Left lobe of liver (tissue), 2 donors: ENCODE data around the gene HOXC12. TPM values are rescaled to one million over a fixed set of nuclear protein-coding genes. Genes with fewer than 3 reads are reported as not detected.

Experiments used
- ATAC-seq: fragments of 200-7000 bp; cut with Tn5 transposase; one replicate; pipeline ENCODE4 v1.9.1; 2020; ENCODE audit warnings: mild to moderate bottlenecking, moderate library complexity
- DNase-seq: peaks from one replicate; pipeline ENCODE4 v3.0.0-alpha.2; 2020; ENCODE audit warnings: low spot score
- total RNA-seq: library from RNA; stranded (reverse); gene quantifications from one replicate; pipeline ENCODE4 v1.2.1, GENCODE V29; 2021
- donor health status: DM: no; HTN: no; CAD: no; lungs with moderate emphysema.
- donor health status: DM: no; HTN: yes; CAD: no.

Gene HOXC12, protein sequence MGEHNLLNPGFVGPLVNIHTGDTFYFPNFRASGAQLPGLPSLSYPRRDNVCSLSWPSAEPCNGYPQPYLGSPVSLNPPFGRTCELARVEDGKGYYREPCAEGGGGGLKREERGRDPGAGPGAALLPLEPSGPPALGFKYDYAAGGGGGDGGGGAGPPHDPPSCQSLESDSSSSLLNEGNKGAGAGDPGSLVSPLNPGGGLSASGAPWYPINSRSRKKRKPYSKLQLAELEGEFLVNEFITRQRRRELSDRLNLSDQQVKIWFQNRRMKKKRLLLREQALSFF
- total RNA-seq = not detected

DNA sequence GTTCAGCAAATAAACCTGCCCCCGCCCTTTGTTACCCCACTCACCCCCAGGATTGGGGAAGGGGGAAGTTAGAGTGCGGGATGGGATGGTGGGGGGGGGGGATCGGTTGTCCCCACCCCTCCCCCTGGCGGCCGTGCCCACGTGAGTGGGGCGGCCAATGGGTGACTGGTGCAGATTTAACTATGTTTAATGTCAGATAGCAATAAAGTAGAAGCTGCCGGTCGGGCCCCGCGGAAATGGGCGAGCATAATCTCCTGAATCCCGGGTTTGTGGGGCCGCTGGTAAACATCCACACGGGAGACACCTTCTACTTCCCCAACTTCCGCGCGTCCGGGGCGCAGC, at the start of gene HOXC12:
Gene HOXC12, plus strand, starts transcription at position 210 of the 342 bp plus-strand sequence. Its CDS starts 27 bp downstream, at position 237.
- ATAC-seq (no peak), DNase-seq (no peak)

GRCh38 chr12:53907103-53907502, 47.6 kb upstream of the HOXC12 start:
- no peak for ATAC-seq
- no peak for DNase-seq

DNA sequence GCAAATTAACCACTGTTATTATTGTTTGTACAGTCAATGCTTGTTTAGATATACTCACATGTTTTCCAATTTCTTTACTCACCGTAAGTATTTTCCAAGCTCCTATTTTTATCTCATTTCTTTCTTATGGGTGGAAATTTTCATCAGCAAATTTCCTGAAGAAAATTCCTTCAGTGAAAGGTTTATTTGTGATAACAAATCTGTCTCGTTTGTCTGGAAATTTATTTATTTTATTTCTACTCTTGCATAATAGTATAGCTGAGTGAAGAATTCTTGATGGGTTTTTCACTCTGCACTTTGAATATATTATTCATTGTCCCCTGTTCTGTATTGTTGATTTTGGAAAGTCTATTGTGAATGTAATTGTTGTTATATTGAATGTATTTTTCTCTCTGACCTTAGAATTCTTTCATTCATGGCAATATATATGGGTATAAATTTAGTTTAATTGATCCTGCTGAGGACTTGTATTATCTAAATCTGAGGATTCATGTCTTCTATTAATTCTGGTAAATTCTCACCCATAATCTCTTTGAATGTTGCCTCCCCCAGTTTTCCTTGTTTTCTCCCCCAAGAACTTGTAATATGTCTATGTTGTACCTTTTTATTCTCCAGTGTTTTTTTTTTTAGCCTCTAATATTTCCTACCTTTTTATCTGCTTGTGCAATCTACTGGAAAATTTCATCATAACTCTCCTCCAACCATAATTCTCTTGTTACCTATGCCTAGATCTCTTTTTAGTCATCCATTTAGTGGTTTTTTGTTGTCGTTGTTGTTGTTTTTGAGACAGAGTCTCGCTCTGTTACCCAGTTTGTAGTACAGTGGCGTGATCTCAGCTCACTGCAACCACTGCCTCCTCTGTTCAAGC, 37.7 kb upstream of the HOXC12 start:
- DNase-seq (no peak), ATAC-seq (no peak)

GRCh38 chr12:53924521-53925405, 29.9 kb upstream of the HOXC12 start:
- no peak for ATAC-seq

GRCh38 chr12:53927220-53928029, 27.3 kb upstream of the HOXC12 start:
- no peak for DNase-seq
- no peak for ATAC-seq

More at GRCh38 chr12:53924521-53925405, 29.9 kb upstream of the HOXC12 start:
- DNase-seq = no peak

GRCh38 chr12:53928054-53928835, 26.5 kb upstream of the HOXC12 start:
- no peak for ATAC-seq
- DNase-seq = no peak

GRCh38 chr12:53929527-53929926, 25.2 kb upstream of the HOXC12 start:
- no peak for ATAC-seq
- DNase-seq = no peak

GRCh38 chr12:53930591-53931255, 24.0 kb upstream of the HOXC12 start:
- ATAC-seq (no peak), DNase-seq (no peak)

DNA sequence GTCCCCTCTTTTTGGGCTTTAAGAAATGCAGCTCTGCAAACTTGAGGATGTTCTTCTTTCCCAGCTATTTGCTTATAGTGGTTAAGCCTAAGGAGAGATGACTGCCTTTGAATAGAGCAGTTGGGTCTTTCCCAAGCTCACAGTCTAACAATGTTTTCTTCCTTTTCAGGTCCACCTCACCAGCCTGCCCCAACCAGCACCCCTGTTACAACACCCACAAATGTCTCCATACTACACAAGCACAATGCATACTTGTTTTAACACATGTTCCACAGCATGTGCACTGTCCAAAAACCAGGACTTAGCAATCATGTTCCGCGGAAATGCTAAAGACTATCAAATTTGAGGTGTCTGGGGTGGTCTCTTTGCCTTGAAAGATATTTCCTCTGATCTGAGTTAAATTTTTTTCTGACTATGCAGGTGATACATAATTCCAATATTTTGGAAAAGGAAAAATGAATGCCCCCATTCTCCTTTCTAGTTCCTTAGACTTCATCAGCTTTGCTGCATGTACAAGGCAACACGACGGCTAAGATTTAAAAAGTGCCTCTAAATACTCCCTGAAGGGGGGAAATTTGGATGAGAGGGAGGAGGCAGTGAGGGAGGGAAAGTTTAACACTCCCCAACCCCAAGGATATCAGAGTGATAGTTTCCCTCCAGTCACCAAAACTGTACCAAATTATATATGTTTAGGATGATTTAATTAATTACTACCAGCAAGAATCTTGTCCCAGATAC, 22.7 kb upstream of the HOXC12 start:
- ATAC-seq (no peak), DNase-seq (no peak)

GRCh38 chr12:53932915-53933314, 21.8 kb upstream of the HOXC12 start:
- ATAC-seq (no peak), DNase-seq (no peak)

- ATAC-seq = no peak
- no peak for DNase-seq
Observed at GRCh38 chr12:53935383-53936341, 19.0 kb upstream of the HOXC12 start.

DNA sequence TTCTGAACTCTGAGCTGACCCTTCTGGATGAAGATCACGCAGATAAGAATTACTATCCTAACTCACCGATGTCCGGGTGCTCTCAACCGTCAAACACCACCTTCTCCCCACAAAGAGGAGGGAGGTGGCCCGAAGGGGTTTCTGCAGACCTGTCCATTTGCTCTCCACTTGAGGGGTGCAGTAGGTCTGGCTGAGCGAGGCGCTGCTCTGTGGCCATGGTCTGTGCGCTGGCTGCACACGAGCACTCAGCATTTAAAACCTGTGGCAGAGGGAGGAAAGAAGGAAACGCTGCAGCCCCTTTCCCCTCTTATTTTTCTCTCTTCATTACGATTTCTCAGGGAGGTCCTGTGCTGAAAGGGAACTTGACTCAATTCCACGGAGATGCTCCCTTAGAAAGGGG, 17.6 kb upstream of the HOXC12 start:
- DNase-seq (no peak), ATAC-seq (no peak)

- DNase-seq (no peak), ATAC-seq (no peak)
Observed at GRCh38 chr12:53937596-53938325, 16.9 kb upstream of the HOXC12 start.

DNA sequence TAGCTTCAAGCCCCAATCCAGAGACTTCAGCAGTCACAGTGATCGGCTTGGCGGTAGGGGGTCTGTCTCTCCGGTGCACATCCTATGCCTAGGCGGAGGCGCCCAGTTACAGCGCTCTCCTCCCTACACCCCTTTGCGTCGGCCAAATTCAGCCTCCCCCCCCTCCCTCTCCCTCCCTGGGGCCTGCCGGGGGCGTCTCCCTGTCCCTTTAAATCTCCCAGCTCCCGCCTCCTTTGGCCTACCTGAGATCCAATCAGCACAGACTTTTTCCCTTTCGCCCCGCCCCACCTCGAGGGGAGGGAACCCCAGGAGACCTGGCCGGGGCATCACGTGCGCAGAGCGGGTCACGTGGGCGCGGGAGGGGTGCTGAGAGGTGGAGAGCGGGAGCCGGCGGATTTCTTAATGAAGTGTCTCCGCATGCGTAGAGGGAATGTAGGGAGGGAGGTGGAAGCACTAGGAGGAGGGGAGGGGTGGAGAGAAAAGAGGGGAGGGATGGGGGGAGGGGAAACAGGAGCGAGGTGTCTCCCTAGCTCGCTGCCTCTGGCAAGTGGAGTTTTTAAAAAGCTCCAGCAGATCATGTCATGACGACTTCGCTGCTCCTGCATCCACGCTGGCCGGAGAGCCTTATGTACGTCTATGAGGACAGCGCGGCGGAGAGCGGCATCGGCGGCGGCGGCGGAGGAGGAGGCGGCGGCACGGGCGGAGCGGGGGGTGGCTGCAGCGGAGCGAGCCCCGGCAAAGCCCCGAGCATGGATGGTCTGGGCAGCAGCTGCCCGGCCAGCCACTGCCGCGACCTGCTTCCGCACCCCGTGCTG, 16.2 kb upstream of the HOXC12 start, which contains the start of gene HOXC13:
Gene HOXC13, plus strand, starts transcription at position 506 of the 815 bp plus-strand sequence. Its CDS starts 76 bp downstream, at position 582.
- ATAC-seq (no peak), DNase-seq (no peak)
